ENCODE results near the gene TTLL7.

DNA sequence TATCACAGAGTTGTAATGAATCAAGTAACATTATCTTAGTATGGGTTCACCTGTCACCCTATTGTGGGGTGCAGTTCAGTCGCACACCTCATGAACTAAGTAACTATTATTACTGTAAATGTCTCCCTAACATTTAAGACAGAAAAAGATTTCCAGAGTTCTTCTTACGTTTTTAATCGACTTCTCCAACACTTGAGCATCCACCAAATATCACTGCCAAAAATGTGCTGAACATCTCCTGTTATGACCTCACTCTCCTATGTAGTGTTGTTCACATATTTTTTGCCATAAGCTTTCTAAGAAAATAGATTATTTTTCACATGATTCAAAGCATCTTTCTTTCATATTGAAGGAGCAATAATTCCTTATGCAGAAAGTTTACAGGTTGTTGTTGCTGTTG, 1.3 kb downstream of the TTLL7 start:
- no peak for TF ChIP-seq CTCF (IDR thresholded peaks at IDR 0.05)
- no peak for TF ChIP-seq POLR2A (IDR thresholded peaks at IDR 0.05)
